GM18505 (cell line): ENCODE results near the gene FDPS.

Experiments
- ATAC-seq: cut with Tn5 transposase; IDR thresholded peaks from one replicate; pipeline ENCODE4 v1.9.1; 2021; ENCODE audit not compliant: unreplicated experiment
- POLR2A ChIP-seq: IDR thresholded peaks from 4 replicates; pipeline ENCODE4 v1.6.1; 2011; ENCODE audit warnings: borderline replicate concordance; ENCODE audit not compliant: insufficient read depth, insufficient read length; ENCODE audit errors: extremely low read depth

The FDPS gene

GRCh38 chr1:155294520-155295182 is 14.0 kb upstream of the FDPS start:
- ATAC-seq: no peak
- TF ChIP-seq POLR2A: no peak

GRCh38 chr1:155295183-155295941 is 13.3 kb upstream of the FDPS start:
- no peak for ATAC-seq
- no peak for TF ChIP-seq POLR2A

GRCh38 chr1:155295942-155296267 is 12.8 kb upstream of the FDPS start:
- TF ChIP-seq POLR2A: no peak

GRCh38 chr1:155296661-155297060 is 12.0 kb upstream of the FDPS start:
- ATAC-seq: no peak
- TF ChIP-seq POLR2A: no peak

More at GRCh38 chr1:155295942-155296267, 12.8 kb upstream of the FDPS start:
- ATAC-seq: no peak

GRCh38 chr1:155297384-155297783 is 11.3 kb upstream of the FDPS start:
- TF ChIP-seq POLR2A: no peak
- no peak for ATAC-seq

- TF ChIP-seq POLR2A: no peak
- no peak for ATAC-seq
Observed at GRCh38 chr1:155300024-155300423, 8.6 kb upstream of the FDPS start.

- TF ChIP-seq POLR2A: no peak
- no peak for ATAC-seq
Observed at GRCh38 chr1:155300553-155301329, 7.9 kb upstream of the FDPS start.

GRCh38 chr1:155301342-155301841 is 7.3 kb upstream of the FDPS start, which contains the start of gene PKLR:
Gene PKLR, minus strand, starts transcription at chr1:155301438. Its CDS starts 43 bp downstream, at chr1:155301395.
- no peak for TF ChIP-seq POLR2A
- no peak for ATAC-seq

- no peak for TF ChIP-seq POLR2A
- ATAC-seq: no peak
Observed at GRCh38 chr1:155304558-155305063, 4.1 kb upstream of the FDPS start.

GRCh38 chr1:155305881-155306391 is 2.7 kb upstream of the FDPS start:
- no peak for ATAC-seq
- TF ChIP-seq POLR2A: no peak

- TF ChIP-seq POLR2A: no peak
- no peak for ATAC-seq
Observed at GRCh38 chr1:155307247-155307740, 1.4 kb upstream of the FDPS start.

GRCh38 chr1:155309423-155310021 is 856 bp downstream of the FDPS start:
- ATAC-seq: no peak
- TF ChIP-seq POLR2A: no peak
